Muscle of leg (tissue), 11 donors: Measurements from ENCODE around the gene NUCB1. TPM values are rescaled to one million over a fixed set of nuclear protein-coding genes. Genes with fewer than 3 reads are reported as not detected.
"Not testable (repeated sequence)": the region's sequence is repeated elsewhere in the genome, so short reads cannot be mapped to it uniquely, and the experiment has no call there.

Experiments used
- DNase-seq: peaks from one replicate; pipeline ENCODE4 v3.0.0; 2013
- H3K27ac ChIP-seq: one replicate; pipeline ENCODE4 v1.5.1; 2013; ENCODE audit warnings: mild to moderate bottlenecking, low read length, control low read depth
- H3K27me3 ChIP-seq: one replicate; pipeline ENCODE4 v1.6.1; 2013; ENCODE audit warnings: low read length; ENCODE audit not compliant: control insufficient read depth, insufficient read depth
- H3K36me3 ChIP-seq: one replicate; pipeline ENCODE4 v1.6.1; 2013; ENCODE audit warnings: low read length; ENCODE audit not compliant: control insufficient read depth, insufficient read depth
- H3K4me1 ChIP-seq: one replicate; pipeline ENCODE4 v1.6.1; 2013; ENCODE audit warnings: low read length; ENCODE audit not compliant: control insufficient read depth, insufficient read depth
- H3K4me3 ChIP-seq: one replicate; pipeline ENCODE4 v1.5.1; 2013; ENCODE audit warnings: low read length, control low read depth
- H3K9me3 ChIP-seq: replicated peaks from 2 replicates; pipeline ENCODE4 v1.6.1; 2013; ENCODE audit warnings: low read depth, low read length; ENCODE audit not compliant: control insufficient read depth
- WGBS: methylation state at CpG from one replicate; pipeline ENCODE4 v1.1.5; 2013; ENCODE audit warnings: missing lambda C conversion rate; ENCODE audit not compliant: insufficient coverage; 5-methylcytosine and 5-hydroxymethylcytosine counted together
- polyA plus RNA-seq, 8 donors: library from polyadenylated mRNA; unstranded; fragments of 120-200 nt; gene quantifications; one replicate each; pipeline versions ENCODE4 v1.2.1 to v1.2.3, GENCODE V29; 2013; ENCODE audit warnings: inconsistent platforms in 1 of 8, low replicate concordance in 1 of 8; ENCODE audit not compliant: insufficient read length in 8 of 8, insufficient read depth in 1 of 8
- total RNA-seq: library from RNA; stranded (reverse); fragments of 120-200 nt; gene quantifications from one replicate; pipeline ENCODE4 v1.2.4, GENCODE V29; 2013

The NUCB1 gene
- total and polyA plus RNA-seq, 9 donors, result 97.3 to 216 (median 175) TPM

- peak; percentile 57 for DNase-seq
- Histone ChIP-seq H3K36me3 (peaks cover 47% of the 10 kb centered on the region), H3K4me3 (peak overlapping the region; percentile 75), H3K9me3 (no peaks in the 10 kb centered on the region), H3K27me3 (no peaks in the 10 kb centered on the region), H3K4me1 (peaks cover 44% of the 10 kb centered on the region), H3K27ac (peak overlapping the region; percentile 99)
- 74% methylated on average over 8 of the region's 14 CpGs for WGBS
These were observed 26.4 kb upstream of the NUCB1 start for GRCh38 chr19:48873476-48874302.

DNA sequence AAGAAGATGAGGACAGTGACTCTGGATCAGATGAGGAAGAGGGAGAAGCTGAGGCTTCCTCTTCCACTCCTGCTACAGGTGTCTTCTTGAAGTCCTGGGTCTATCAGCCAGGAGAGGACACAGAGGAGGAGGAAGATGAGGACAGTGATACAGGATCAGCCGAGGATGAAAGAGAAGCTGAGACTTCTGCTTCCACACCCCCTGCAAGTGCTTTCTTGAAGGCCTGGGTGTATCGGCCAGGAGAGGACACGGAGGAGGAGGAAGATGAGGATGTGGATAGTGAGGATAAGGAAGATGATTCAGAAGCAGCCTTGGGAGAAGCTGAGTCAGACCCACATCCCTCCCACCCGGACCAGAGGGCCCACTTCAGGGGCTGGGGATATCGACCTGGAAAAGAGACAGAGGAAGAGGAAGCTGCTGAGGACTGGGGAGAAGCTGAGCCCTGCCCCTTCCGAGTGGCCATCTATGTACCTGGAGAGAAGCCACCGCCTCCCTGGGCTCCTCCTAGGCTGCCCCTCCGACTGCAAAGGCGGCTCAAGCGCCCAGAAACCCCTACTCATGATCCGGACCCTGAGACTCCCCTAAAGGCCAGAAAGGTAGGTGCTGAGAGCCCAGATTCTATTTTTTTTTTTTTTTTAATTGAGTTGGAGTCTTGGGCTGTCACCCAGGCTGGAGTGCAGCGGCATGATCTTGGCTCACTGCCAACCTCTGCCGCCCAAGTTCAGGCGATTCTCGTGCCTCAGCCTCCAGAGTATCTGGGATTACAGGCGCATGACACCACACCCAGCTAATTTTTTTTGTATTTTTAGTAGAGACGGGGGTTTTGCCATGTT lies 25.6 kb upstream of the NUCB1 start:
- Histone ChIP-seq H3K27ac (peak overlapping the region; percentile 99), H3K4me3 (peak overlapping the region; percentile 75), H3K36me3 (peaks cover 51% of the 10 kb centered on the region), H3K9me3 (no peaks in the 10 kb centered on the region), H3K27me3 (no peaks in the 10 kb centered on the region), H3K4me1 (peaks cover 38% of the 10 kb centered on the region)
- 16% methylated on average over 2 of the region's 17 CpGs for WGBS
- DNase-seq, result peak; percentile 46

DNA sequence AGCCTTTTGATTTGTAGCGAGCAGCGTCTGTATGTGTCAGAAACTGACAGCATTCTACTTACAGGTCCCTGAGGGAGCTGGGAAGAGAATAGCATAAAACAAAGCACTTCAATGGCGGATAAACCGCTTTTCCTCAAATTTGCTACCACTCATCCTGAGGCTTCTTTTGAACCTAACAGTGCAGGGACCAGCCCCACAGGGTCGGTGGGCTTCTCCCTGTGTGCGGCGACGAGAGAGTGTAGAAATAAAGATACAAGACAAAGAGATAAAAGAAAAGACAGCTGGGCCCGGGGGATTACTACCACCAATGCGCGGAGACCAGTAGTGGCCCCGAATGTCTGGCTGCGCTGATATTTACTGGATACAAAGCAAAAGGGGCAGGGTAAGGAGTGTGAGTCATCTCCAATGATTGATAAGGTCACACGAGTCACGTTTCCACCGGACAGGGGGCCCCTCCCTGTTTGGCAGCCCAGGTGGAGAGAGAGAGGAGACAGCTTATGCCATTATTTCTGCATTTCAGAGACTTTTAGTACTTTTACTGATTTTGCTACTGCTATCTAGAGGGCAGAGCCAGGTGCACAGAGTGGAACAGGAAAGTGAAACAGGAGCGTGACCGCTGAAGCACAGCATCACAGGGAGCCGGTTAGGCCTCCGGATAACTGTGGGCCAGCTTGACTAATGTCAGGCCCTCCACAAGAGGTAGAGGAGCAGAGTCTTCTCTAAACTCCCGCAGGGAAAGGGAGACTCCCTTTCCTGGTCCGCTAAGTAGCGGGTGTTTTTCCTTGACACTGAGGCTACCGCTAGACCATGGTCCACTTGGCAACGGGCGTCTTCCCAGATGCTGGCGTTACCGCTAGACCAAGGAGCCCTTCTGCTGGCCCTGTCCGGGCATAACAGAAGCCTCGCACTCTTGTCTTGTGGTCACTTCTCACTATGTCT lies 23.8 kb upstream of the NUCB1 start:
- Histone ChIP-seq H3K36me3 (peaks cover 51% of the 10 kb centered on the region), H3K4me1 (peaks cover 38% of the 10 kb centered on the region), H3K27ac (peak overlapping the region; percentile 99)
- H3K4me3 ChIP-seq, H3K27me3 ChIP-seq, DNase-seq, H3K9me3 ChIP-seq: not testable (repeated sequence)
- 94% methylated on average over 8 of the region's 30 CpGs for WGBS

DNA sequence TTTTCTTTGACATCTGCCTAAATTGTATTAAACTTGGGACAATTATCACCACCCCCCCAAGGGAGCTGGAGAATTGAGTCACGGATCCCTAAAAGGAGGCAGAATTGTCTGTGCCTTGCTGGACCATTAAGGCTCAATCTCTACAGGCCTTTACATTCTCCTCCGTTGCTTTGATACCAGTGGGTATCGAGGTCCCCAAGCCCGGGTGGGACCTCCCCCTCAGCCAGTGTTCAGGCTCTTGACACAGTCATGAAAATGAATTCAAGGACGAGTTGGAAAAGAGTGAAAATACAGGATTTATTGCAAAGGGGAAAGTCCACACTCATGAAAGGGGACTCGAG lies 22.3 kb upstream of the NUCB1 start:
- Histone ChIP-seq H3K4me3 (no peak overlapping the region), H3K36me3 (peaks cover 51% of the 10 kb centered on the region), H3K4me1 (peaks cover 35% of the 10 kb centered on the region), H3K9me3 (no peaks in the 10 kb centered on the region), H3K27ac (no peak overlapping the region), H3K27me3 (no peaks in the 10 kb centered on the region)
- DNase-seq, result no peak
- 89% methylated on average over 3 of the region's 6 CpGs for WGBS

DNA sequence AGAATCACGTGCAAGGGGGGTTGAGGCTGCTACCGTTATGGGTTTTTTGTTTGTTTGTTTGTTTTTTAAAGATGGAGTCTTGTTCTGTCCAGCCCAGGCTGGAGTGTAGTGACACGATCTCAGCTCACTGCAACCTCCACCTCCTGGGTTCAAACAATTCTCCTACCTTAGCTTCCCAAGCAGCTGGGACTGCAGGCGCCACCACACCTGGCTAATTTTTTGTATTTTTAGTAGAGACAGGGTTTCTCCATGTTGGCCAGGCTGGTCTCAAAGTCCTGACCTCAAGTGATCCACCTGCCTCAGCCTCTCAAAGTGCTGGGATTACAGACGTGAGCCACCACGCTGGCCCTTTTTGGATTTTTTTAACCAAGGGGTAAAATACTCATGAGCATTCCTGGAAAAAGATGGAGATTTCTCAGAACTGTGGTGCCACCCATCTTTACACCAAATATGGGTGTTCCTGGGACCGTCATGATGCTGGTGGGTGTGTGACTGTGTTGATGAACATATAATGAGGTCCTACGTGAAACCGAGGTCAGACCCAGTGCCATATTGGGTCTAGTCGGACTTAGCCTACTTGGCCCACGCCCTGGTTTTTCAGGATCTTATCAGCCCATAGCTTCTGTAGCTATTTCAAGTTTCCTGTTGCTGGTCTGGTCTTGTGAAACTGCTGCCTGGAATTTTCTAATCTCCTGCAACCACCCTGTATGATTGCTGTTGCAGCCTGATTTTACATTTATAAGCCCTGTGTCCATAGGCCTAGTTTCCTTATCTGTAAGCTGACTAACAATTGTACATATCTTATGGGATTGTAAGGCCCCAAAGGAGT lies 21.7 kb upstream of the NUCB1 start:
- WGBS, result no CpG with 5 or more reads among the region's 11 CpGs
- Histone ChIP-seq H3K9me3 (no peaks in the 10 kb centered on the region), H3K27me3 (no peaks in the 10 kb centered on the region), H3K4me3 (no peak overlapping the region), H3K4me1 (peaks cover 32% of the 10 kb centered on the region), H3K27ac (peak overlapping the region; percentile 1), H3K36me3 (peaks cover 47% of the 10 kb centered on the region)
- DNase-seq, result no peak

GRCh38 chr19:48879025-48879637 lies 21.0 kb upstream of the NUCB1 start:
- no peak for DNase-seq
- Histone ChIP-seq H3K9me3 (no peaks in the 10 kb centered on the region), H3K36me3 (peaks cover 40% of the 10 kb centered on the region), H3K27ac (no peak overlapping the region), H3K4me1 (peaks cover 24% of the 10 kb centered on the region), H3K27me3 (no peaks in the 10 kb centered on the region), H3K4me3 (no peak overlapping the region)
- 80% methylated on average over 2 of the region's 13 CpGs for WGBS

DNA sequence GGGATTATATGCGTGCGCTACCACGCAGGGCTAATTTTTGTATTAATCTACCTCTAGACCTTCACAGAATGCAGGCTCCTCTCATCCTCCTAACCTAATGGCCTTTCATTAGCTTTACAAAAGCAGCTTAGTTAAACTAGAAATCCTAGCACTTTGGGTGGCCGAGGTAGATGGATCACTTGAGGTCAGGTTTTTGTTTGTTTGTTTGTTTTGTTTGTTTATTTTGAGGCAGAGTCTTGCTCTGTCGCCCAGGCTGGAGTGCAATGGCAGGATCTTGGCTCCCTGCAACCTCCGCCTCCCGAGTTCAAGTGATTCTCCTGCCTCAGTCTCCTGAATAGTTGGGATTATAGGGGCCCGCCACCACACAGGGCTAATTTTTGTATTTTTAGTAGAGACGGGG lies 20.4 kb upstream of the NUCB1 start:
- not testable (repeated sequence) for H3K27ac ChIP-seq, H3K9me3 ChIP-seq, DNase-seq, H3K4me3 ChIP-seq, H3K27me3 ChIP-seq
- H3K36me3 ChIP-seq, result peaks cover 34% of the 10 kb centered on the region
- 93% methylated on average over 3 of the region's 9 CpGs for WGBS
- peaks cover 19% of the 10 kb centered on the region for H3K4me1 ChIP-seq

- no peak overlapping the region for H3K4me3 ChIP-seq
- H3K27me3 ChIP-seq, result no peaks in the 10 kb centered on the region
- H3K27ac ChIP-seq, result no peak overlapping the region
- no peak for DNase-seq
- H3K36me3 ChIP-seq, result peaks cover 12% of the 10 kb centered on the region
- no peaks in the 10 kb centered on the region for H3K9me3 ChIP-seq
- WGBS, result 78% methylated on average over 26 of the region's 30 CpGs
- H3K4me1 ChIP-seq, result no peaks in the 10 kb centered on the region
These were observed 18.1 kb upstream of the NUCB1 start for GRCh38 chr19:48881741-48882657.
